Measurements from ENCODE around the gene CLIC1.
A peak's percentile ranks its signal among the peaks of the same experiment; 100 is the strongest.

Gene CLIC1

DNA sequence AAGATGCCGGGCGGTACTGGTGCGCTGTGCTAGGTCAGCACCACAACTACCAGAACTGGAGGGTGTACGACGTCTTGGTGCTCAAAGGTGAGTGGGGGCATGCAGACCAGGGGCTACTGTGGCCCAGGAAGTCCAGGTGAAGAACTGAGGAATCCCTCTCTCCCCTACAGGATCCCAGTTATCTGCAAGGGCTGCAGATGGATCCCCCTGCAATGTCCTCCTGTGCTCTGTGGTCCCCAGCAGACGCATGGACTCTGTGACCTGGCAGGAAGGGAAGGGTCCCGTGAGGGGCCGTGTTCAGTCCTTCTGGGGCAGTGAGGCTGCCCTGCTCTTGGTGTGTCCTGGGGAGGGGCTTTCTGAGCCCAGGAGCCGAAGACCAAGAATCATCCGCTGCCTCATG, 28.6 kb downstream of the CLIC1 start:
- DNase-seq (ENCODE audit: insufficient read length, low spot score) (no peak), FAIRE-seq (no peak)

DNA sequence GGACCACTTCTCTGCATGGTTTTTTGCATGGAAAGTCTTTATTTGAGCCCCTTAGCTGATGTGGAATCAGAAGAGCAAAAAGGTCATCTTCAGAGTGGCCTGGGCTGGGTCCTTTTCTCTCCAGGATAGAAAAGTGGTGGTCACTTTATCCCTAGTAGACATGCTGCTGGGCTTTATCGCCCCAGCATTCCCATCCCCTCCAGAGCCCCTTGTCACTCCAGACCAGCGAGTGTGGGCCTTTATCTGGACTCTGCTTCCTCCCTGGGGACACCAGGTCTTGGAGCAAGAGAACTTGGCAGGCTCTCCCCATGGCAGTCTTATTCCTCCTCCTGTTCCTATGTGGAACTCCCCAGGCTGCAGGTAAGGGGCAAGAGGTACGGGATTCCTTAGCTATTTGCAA, 29.7 kb downstream of the CLIC1 start, which contains the start of gene LY6G6F:
LY6G6F (plus strand) TSS at position 268 of the 400 bp plus-strand sequence; CDS start at position 309, 41 bp downstream.
- FAIRE-seq = no peak

DNA sequence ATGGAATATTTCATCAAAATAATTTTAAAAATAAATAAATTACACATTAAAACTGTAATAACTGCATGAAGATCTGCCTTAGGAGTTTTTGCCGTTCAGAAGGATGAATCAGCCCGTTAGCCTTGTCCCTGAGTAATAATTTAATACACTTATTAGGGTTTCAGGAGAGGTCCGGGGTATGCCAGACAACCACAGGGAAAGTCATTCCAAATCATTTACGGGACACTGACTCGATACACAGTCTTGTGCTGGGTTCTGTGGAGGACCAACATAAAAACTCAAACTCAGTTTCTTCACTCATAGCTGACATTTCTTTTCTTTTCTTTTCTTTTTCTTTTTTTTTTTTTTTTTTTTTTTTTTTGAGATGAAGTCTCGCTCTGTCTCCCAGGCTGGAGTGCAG, 30.4 kb downstream of the CLIC1 start:
- FAIRE-seq = no peak
- DNase-seq (ENCODE audit: insufficient read length, low spot score) = no peak

More for the DNA sequence above, 29.7 kb downstream of the CLIC1 start, which contains the start of gene LY6G6F:
- DNase-seq (ENCODE audit: insufficient read length, low spot score) = no peak

DNA sequence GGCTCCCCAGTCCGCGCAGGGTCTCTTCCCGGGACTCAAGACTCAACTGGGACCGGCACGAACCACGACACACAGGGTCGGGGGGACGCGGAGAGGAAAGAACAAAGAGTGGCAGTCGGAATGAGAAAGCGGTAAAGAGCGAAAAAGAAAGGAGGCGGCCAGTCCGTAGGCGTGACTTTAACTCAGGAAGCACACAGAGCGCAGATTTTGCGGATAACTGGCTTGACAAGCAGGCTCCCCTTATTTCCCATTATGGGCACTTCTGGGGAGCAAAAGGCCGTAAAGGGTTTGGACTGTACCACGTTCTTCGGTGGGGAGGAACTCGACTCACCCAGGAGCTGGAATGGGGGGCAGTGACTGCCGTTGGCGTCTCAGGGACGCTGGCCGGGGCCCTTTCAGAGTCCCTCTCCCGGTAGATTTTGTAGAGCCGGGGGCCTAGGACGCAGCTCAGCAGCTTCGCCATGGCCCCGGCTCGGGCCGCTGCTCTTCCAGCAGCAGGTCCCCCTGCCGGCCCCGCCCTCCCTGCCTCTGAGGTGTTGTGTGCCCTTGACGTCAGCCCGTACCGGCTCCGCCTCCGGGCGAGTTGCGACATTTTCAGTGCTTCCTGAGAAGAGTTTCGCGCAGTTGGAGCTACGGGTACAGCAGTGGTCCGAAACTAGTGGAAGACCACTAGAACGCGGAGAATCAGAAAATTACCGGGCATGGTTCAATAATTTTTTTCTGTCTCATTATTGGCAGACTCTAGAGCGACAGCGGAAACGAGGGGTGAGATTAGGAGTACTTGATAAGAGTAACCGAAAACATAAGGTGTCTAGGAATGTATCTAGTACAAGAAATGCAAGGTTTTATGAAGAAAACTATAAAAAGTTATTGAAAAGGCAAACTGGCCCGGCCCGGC, 33.3 kb downstream of the CLIC1 start, which contains the start of gene ABHD16A:
ABHD16A (minus strand) TSS at position 506 of the 898 bp plus-strand sequence; CDS start at position 463, 43 bp downstream.
- peak; percentile 97 for DNase-seq (ENCODE audit: insufficient read length, low spot score)
- peak; percentile 97 for FAIRE-seq

DNA sequence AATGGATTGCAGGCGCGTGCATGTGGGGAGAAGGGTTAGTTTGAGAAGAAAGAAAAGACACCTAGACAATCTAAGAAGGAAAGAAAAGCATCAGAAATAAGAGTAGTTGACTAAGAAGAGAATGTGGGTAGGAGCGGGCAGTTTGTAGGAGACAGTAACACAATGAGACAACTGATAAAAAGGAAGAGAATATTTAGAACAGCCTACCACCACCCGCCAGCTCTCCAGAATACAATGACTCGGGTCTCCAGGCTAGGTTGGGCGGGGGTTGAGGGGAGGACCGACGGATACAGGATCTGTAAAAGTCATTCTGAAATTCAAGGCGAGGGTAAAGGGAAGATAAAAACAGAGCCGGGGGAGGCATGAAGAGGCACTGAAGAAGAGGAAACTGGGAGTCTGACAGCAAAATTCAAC, 33.9 kb downstream of the CLIC1 start:
- DNase-seq (ENCODE audit: insufficient read length, low spot score) (no peak), FAIRE-seq (peak; percentile 4)

DNA sequence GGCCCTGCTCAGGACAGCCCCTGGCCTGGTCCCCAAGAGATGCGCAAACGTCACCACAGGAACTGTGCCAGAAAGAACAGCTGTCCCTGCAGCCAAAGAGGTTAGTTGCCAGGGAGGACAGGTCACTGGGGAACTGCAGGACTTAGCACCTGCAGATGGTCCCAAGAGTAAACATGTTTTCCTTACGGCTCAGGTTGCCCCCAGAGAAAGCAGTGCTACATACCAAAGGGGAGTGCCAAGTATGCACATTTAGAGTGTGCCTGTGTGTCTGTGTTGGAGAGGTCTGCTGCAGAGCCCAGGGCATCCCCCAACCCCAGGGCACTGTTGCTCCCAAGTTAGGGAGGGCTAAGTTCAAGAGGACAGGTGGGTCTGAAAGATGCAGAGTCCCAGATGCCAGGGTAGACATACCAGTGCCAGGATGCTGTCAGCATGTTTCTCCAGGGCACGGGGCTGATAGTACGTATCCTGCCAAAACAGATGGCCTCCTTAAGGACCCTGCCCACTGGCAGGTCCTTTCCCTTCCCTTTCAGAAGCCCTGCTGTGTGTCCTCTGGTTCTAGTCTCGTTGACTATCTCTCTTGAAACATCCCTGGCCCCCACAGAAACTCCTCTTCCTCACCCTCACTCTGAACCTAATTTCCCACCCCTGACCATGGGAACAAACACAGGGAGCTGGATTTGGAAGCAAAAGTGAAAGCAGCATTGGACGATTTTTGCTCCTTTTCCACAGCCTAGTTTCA, 34.5 kb downstream of the CLIC1 start:
- peak; percentile 31 for FAIRE-seq
- DNase-seq (ENCODE audit: insufficient read length, low spot score) = no peak

DNA sequence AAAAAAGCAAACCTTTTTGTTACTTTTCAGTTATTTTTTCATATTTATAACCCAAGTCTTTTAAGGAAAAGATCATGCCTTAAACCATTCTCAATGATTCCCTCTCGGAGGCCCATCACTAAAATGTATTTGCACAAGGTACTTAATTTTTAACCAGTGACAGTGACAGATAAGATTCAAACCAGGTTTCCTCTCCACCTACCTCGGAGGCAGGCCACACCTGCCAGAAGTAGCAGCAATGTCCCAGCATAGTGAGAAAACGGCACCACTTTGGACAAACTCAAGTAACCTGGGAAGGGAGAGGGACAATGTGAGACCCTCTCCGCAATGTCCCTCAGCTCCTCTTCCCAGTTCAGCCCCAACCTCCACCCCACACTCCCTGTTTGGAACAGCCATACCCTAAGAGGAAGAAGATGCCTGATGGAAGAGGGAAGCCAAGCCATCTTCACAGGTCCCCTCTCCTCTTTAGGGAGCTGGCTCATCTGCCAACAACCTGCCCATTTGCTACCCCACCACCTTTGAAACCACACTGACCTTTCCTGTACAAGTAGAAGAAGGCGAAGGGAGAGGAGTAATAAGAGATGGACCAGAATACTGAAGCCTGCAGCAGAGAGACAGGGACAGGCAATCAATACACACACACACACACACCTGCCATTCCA, 35.5 kb downstream of the CLIC1 start:
- DNase-seq (ENCODE audit: insufficient read length, low spot score) (no peak), FAIRE-seq (no peak)

DNA sequence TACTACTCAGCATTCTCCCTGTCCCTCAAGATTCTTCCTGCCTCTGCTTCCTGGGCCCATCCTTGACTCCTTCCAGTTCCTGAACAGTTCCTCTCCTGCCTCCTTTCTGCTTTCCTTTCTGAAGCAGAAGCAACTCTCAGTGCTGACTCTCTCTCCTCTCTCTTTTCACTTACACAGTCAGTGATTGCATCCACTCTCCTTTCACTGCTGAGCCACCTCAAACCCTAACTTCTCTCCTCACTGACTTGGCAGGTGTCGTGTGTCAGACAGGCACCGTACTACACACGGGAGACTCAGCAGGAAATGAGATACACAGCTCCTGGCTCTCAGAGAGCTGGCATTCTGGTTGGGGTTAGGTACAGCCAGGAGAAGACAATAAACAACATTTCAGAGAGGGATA, 38.8 kb downstream of the CLIC1 start:
- DNase-seq (ENCODE audit: insufficient read length, low spot score) (no peak), FAIRE-seq (no peak)

DNA sequence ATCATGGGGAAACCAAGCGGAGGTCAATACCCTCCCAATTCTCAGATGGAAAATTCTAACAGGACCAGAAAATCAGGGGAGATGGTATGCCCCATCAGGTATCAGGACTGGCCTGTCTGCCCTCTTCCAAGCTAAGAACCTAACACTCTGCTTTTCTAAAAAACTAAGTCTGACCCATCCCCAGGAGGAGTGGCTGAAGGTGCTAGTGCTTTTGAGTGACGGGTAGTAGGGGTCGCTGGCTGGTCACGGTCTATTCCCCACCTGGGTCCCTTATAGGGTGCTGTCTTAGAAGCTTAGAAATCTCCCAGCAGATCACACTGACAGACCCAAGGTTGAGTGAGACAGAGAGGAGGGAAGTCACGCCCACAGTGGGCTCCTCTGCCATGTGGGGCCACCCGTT, 42.8 kb downstream of the CLIC1 start:
- FAIRE-seq (no peak), DNase-seq (ENCODE audit: insufficient read length, low spot score) (no peak)

DNA sequence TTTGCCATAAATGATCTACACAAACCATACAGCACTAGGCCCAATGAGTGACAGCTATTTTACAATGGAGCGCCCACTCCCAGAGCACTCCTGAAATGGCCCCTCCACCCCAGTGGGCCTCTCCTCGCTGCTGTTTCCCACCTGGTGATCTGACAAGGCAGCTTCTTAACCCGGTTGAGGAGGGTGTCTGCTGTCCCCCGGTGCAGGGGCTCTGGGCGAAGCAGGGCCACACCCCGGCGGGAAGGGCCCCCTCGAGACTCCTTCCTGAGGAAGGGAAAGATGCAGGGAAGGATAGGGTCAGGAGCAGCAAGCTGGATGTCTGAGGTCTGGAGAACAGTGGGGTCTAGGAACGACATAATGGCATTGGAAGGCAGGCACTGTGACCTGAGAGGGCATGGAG, 43.4 kb downstream of the CLIC1 start:
- FAIRE-seq (no peak), DNase-seq (ENCODE audit: insufficient read length, low spot score) (no peak)

DNA sequence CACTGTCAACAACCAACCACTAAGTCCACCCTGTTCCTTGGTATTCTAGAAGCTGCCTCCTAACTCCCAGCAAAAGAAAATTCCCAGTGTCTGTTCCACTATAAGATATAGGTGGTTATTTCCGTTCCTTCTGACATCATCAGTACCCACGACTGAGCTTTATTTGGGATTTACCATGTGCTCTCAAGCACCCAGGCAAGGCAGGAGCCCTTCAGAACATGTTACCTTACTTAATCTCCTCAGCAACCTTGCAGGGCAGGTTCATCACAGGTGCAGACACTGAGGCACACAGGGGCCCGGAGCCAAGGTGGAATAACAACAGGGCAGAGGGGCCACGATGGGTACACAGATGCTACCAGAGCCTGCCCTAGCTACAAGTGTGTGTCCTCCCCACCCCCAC, 44.0 kb downstream of the CLIC1 start:
- FAIRE-seq = no peak
- no peak for DNase-seq (ENCODE audit: insufficient read length, low spot score)

DNA sequence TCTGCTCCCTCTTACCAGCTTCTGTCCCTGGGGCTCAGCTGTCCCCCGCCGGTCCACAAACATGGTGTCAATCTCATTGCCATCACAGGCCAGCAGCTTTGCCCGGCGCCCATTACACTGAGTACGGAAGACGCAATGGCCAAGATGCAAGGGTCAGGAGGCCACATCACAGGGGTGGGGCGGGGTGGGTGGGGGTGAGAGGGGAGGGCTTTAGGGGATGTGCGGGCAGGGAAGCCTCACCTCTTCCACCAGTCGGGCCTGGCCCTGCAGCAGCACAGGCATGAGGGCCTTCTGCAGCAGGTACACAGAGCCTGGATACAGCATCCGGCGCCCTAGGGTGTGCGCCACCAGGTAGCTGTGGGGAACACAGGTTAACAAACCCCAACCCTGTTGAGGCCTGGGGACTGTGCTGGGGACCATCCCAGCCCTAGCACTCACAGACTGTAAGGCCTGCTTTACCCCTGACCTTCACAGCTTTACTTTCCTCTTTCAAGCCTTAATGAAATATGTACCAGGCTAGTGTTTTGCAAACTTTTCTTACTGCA, 44.7 kb downstream of the CLIC1 start:
- DNase-seq (ENCODE audit: insufficient read length, low spot score) = no peak
- no peak for FAIRE-seq

DNA sequence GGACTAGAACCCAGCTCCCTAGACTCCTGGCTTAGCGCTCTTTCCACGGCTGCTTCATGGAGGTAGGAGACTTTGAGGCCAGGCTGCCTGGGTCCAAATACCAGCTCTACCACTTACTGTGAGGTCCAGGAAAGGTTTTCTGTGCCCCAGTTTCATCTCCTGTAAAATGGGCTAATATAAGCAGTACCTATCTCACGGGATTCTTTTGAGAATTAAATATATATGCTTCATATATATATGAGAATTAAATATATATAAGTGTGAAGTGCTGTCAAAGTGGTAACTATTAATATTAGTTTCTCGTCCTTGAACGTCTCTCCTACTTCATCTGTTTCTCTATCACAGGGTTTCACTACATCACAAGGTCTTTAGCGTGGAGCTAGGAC, 45.3 kb downstream of the CLIC1 start:
- DNase-seq (ENCODE audit: insufficient read length, low spot score) = no peak
- no peak for FAIRE-seq

DNA sequence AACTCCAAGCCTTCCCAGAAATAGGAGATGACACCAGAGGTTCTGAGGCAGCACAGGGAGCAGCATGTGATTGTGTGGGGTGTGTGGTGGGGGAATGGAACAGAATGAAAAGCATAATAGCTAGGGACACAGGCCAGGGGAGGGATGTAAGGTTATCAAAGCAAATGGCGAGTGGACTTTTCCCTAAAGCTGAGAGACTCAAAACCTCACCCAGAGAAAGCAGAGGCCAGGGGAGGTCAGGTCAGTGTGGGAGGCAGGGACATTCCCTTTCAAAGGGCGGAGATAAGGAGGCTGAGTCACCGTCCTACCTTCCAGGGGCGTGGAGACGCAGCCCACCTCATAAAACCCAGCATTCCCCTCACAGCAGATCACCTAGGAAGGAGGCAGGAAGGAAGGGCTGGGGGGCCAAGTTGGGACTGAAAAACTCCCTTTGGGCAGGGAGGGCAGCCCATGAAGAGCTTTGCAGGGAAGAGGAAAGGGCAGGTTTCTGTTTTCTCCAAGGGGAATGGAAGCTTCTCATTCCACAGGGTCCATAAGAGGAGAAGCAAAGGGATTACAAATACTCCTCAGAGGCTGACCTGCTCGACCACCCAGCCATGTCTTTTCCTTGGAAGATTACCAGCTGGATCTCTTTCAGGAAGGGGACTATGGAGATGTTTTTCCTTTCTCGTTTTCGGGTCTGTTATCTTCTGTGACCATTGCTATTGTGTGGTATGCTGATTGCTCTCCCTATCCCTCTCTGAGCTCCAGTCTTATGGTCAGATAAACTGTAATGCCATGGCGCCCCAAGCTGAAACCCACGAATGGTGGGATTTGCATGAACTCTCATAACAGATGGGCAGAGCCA, 45.9 kb downstream of the CLIC1 start:
- DNase-seq (ENCODE audit: insufficient read length, low spot score) = no peak

DNA sequence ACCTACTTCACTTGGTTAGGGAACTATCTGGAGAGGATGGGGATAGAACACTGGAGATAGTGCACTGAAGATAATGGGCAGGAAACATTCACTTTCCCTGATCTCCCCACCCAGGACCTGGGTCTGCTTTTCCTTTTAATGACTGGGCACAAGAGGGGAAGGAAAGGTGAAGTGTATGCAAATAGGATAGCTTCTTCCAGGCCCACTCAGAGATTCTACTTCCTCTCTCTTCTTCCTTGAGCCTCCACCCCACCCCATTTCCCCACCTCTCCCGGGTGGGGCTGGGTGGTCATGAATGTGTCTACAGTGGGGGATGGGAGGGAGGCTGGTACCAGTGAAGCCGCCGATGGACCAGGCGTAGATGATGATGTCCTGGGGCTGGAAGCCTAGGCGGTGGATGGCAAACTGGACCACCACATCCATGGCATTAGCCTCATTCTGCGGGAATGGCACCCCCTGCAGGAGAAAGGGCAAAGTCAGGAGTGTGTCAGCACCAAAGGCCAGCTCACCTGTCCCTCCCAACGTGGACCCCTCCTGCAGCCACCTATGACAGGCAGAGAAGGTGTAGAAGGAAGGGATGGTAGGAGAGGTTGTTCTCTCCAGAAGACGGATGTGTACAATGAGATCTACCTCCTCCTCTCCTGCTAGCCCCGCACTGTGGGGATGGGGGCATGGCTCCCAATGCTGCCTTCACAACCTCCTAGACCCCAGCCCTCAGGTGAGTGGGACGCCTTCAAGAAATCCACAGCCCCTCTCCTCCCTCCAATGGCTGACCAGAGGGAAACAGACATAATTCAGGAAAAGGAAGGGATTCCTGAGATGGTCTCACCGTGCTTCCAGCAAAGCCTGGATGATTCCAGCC, 46.9 kb downstream of the CLIC1 start:
- DNase-seq (ENCODE audit: insufficient read length, low spot score) (no peak), FAIRE-seq (no peak)

More for the DNA sequence above, 45.9 kb downstream of the CLIC1 start:
- FAIRE-seq = no peak

DNA sequence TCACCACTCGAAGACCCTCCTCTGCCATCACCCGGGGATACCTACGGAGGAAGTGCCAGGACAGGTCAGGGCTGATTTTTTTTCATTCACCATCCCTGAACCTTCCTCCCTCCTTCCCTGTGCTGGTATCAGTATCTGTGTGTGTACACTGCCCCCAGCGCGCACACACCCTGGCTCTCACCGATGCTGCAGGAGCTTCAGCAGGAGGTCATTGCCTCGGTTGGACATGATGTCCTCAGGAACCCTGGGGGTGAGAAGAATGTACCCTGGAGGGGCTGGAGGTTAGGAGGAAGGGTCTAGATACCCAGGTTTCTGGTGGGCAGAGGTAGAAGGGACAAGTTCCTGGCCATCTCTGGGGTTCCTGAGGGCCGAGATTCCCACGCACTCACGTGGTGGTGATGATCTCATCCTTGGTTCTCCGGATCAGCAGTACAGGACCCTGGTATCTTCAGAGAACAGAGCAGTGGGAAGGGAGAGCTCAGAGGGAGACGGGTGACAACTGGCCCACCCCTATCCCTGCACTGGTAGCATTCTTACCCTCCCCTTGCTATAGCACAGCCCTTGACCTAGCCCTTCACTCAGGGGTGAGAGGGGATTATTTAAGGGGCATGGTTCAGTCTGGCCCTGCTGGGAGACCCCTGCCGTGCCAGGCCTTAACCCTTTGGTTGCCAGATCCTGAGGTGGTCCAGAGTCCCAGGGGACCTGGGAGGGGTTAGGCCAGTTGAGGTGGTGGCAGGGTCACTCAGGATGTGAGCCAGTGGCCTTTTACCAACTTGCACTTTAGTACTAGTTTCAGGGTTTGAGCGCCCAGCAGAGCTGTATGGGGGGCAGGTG, 48.3 kb downstream of the CLIC1 start:
- DNase-seq (ENCODE audit: insufficient read length, low spot score) = no peak
- FAIRE-seq = no peak

DNA sequence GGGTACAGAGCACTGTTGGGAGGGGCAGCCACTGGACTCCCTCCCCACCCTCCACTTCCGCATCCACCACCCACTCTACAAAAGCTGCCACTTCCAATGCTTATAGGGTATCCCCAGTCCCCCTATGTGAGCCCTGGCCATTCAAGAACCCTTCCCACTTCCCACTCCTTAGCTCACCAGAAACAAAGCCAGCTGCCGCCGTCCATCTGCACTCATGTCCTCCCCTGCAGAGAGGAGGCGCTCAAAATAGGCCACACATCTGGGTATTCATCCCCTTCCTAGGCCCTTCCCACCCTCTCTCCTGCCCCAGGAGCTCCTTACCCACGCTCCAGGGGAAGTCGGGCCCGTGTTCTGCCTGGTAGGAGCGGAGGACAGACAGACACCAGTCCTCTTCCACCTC, 49.0 kb downstream of the CLIC1 start:
- FAIRE-seq = no peak
- no peak for DNase-seq (ENCODE audit: insufficient read length, low spot score)

DNA sequence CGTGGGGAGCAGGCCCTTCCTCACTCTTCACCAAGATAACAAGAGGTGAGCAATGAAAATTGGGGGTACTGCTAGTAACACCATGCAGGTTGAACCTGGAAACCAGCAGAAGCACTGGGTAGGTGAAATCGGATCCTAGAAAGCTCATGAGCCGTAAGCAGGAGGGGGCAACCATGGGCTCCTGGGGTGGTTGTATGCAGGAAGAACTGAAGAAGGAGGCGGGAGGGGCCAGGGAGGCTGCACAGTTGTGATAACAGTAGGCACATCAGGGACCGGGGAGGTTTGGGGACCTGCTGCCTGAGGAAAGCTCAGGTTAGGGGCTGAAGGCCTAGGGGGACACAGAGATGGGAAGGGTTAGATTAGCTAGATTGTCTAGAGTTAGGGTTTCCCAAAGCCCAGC, 49.8 kb downstream of the CLIC1 start:
- no peak for FAIRE-seq

More for the DNA sequence above, 49.8 kb downstream of the CLIC1 start:
- no peak for DNase-seq (ENCODE audit: insufficient read length, low spot score)
